GM12878 (cell line): ENCODE data around the gene DCP1B. TPM values are rescaled to one million over a fixed set of nuclear protein-coding genes. Genes with fewer than 3 reads are reported as not detected.

Experiments used
- ASH2L ChIP-seq: fragments of 300-600, 200-600 bp; sonication (generic); IDR thresholded peaks from 2 replicates; pipeline ENCODE4 v1.6.1; 2017; ENCODE audit warnings: low read depth, mild to moderate bottlenecking, borderline replicate concordance
- ATF7 ChIP-seq: fragments of 450-650 bp; IDR thresholded peaks from 2 replicates; pipeline ENCODE4 v1.6.1; 2016; ENCODE audit warnings: low read depth, mild to moderate bottlenecking
- BACH1 ChIP-seq: fragments of 450-650 bp; IDR thresholded peaks from 2 replicates; pipeline ENCODE4 v1.6.1; 2017; ENCODE audit warnings: mild to moderate bottlenecking, borderline replicate concordance
- BCLAF1 ChIP-seq: fragments of 450-650 bp; IDR thresholded peaks from 2 replicates; pipeline ENCODE4 v1.6.1; 2017; ENCODE audit warnings: antibody characterized with exemption, mild to moderate bottlenecking, moderate library complexity
- CBX5 ChIP-seq: sonication (generic); IDR thresholded peaks from 2 replicates; pipeline ENCODE4 v1.6.1; 2016; ENCODE audit warnings: low read depth, moderate library complexity, mild to moderate bottlenecking, inconsistent platforms
- CREB1 ChIP-seq: IDR thresholded peaks from 2 replicates; pipeline ENCODE4 v1.6.1; 2012; ENCODE audit warnings: low read depth, mild to moderate bottlenecking, inconsistent platforms
- CREM ChIP-seq: IDR thresholded peaks from 2 replicates; pipeline ENCODE4 v1.6.1; 2014; ENCODE audit warnings: antibody characterized with exemption, low read depth
- ETV6 ChIP-seq, 2 experiments: fragments of 450-650 bp in 1 of 2; IDR thresholded peaks in 1 of 2; conservative IDR thresholded peaks in 1 of 2; 2 replicates each; pipeline ENCODE4 v1.6.1; 2014; ENCODE audit warnings: antibody characterized with exemption in 1 of 2, borderline replicate concordance in 1 of 2, low read depth in 1 of 2, mild to moderate bottlenecking in 1 of 2, moderate library complexity in 1 of 2
- IRF5 ChIP-seq: fragments of 450-650 bp; IDR thresholded peaks from 2 replicates; pipeline ENCODE4 v1.6.1; 2017; ENCODE audit warnings: borderline replicate concordance
- MEF2A ChIP-seq: IDR thresholded peaks from 2 replicates; pipeline ENCODE4 v1.6.1; 2011; ENCODE audit warnings: low read depth, mild to moderate bottlenecking, low read length, moderate library complexity; ENCODE audit not compliant: insufficient read depth
- MEF2B ChIP-seq: fragments of 450-650 bp; IDR thresholded peaks from 2 replicates; pipeline ENCODE4 v1.6.1; 2018; ENCODE audit warnings: mild to moderate bottlenecking, moderate library complexity; ENCODE audit not compliant: partially characterized antibody, poor library complexity, severe bottlenecking
- NBN ChIP-seq: fragments of 450-650 bp; IDR thresholded peaks from 2 replicates; pipeline ENCODE4 v1.6.1; 2016
- POLR2AphosphoS2 ChIP-seq: IDR thresholded peaks from 2 replicates; pipeline ENCODE4 v1.6.1; 2011; ENCODE audit warnings: low read depth, mild to moderate bottlenecking, low read length, improper control_type of control experiment, moderate library complexity
- POLR2AphosphoS5 ChIP-seq: IDR thresholded peaks from 2 replicates; pipeline ENCODE4 v1.6.1; 2011; ENCODE audit warnings: mild to moderate bottlenecking, low read length, inconsistent platforms
- RAD21 ChIP-seq: IDR thresholded peaks from 2 replicates; pipeline ENCODE4 v1.6.1; 2011; ENCODE audit warnings: mild to moderate bottlenecking, low read depth, low read length, moderate library complexity; ENCODE audit not compliant: insufficient read depth
- RB1 ChIP-seq: fragments of 450-650 bp; formaldehyde crosslinking; IDR thresholded peaks from 2 replicates; pipeline ENCODE4 v1.6.1; 2017; ENCODE audit warnings: mild to moderate bottlenecking, borderline replicate concordance
- REST ChIP-seq: IDR thresholded peaks from 2 replicates; pipeline ENCODE4 v1.6.1; 2012; ENCODE audit warnings: mild to moderate bottlenecking, low read depth, low read length
- SIN3A ChIP-seq: IDR thresholded peaks from 2 replicates; pipeline ENCODE4 v1.6.1; 2012; ENCODE audit warnings: low read depth, low read length, improper control_type of control experiment
- SREBF2 ChIP-seq: IDR thresholded peaks from 2 replicates; pipeline ENCODE4 v1.6.1; 2012; ENCODE audit warnings: mild to moderate bottlenecking, low read length
- SUZ12 ChIP-seq: fragments of 200-600 bp; sonication (generic); IDR thresholded peaks from one replicate; pipeline ENCODE4 v1.6.1; 2018; ENCODE audit warnings: antibody characterized with exemption, mild to moderate bottlenecking; ENCODE audit not compliant: unreplicated experiment
- YBX1 ChIP-seq: fragments of 450-650 bp; IDR thresholded peaks from 2 replicates; pipeline ENCODE4 v1.6.1; 2016; ENCODE audit warnings: antibody characterized with exemption
- YY1 ChIP-seq: IDR thresholded peaks from 2 replicates; pipeline ENCODE4 v1.6.1; 2011; ENCODE audit warnings: low read depth, mild to moderate bottlenecking, low read length
- ZNF217 ChIP-seq: fragments of 450-650 bp; IDR thresholded peaks from 2 replicates; pipeline ENCODE4 v1.6.1; 2017; ENCODE audit warnings: antibody characterized with exemption, mild to moderate bottlenecking
- ZNF622 ChIP-seq: fragments of 450-650 bp; IDR thresholded peaks from 2 replicates; pipeline ENCODE4 v1.6.1; 2017; ENCODE audit warnings: mild to moderate bottlenecking, inconsistent platforms
- ZZZ3 ChIP-seq: IDR thresholded peaks from 2 replicates; pipeline ENCODE4 v1.6.1; 2011; ENCODE audit warnings: low read depth; ENCODE audit not compliant: control insufficient read depth, insufficient read length
- polyA plus RNA-seq, 11 experiments: library from polyadenylated mRNA; depleted of rRNA in 4 of 11; unstranded in 6 of 11; stranded (reverse) in 5 of 11; fragments of >200 nt; fragmentation: Nextera tagmentation in 4 of 11; fragmentation: Illumina TruSeq in 1 of 11; extraction: Ambion mirVana in 4 of 11; extraction: Trizol in 1 of 11; gene quantifications; 1 replicate in 1 of 11; 2 replicates in 10 of 11; pipeline versions ENCODE4 v1.2.1 to v1.2.3, GENCODE V29; 2011 to 2016; ENCODE audit warnings: inconsistent platforms in 2 of 11, missing spikeins in 2 of 11, low read depth in 1 of 11
- total RNA-seq, 4 experiments: library from RNA; depleted of rRNA in 3 of 4; stranded (reverse); fragments of >200 nt in 3 of 4; fragmentation: Illumina TruSeq in 1 of 4; extraction: Trizol in 1 of 4; gene quantifications; 2 replicates each; pipeline versions ENCODE4 v1.2.1 to v1.2.3, GENCODE V29; 2013 to 2021

Gene DCP1B
- total and polyA plus RNA-seq, 10 of the 15 experiments (the other 5 are each of a cell fraction or from before 2014, with no cell fraction given) = 1.3 to 23.4 (median 15.3) TPM

- TF ChIP-seq REST (no peak), ASH2L (no peak), YBX1 (no peak), SUZ12 (no peak), SIN3A (no peak), MEF2B (peak; percentile 74), ZNF622 (no peak), YY1 (0 out of 2 replicates have a peak, but pooled peaks have one; percentile 22), BACH1 (no peak), RB1 (no peak), ZZZ3 (no peak), ATF7 (0 out of 2 replicates have a peak, but pooled peaks have one; percentile 11), RAD21 (no peak), CREB1 (no peak), IRF5 (no peak), MEF2A (0 out of 2 replicates have a peak, but pooled peaks have one; percentile 25), SREBF2 (no peak), CREM (no peak), ZNF217 (no peak), ETV6 (conservative IDR thresholded peaks at IDR 0.05 in 1 of 2, IDR thresholded peaks at IDR 0.05 in 1 of 2; ENCODE audit: borderline replicate concordance in 1 of 2, low read depth in 1 of 2) (no peak), CBX5 (no peak), BCLAF1 (no peak), NBN (no peak), POLR2AphosphoS5 (no peak), POLR2AphosphoS2 (no peak)
These were observed 70.8 kb downstream of the DCP1B start (continued) for GRCh38 chr12:1933342-1934051.
